GM18498 (cell line): ENCODE measurements around the gene NFIX.

Experiments used
- ATAC-seq: cut with Tn5 transposase; IDR thresholded peaks from one replicate; pipeline ENCODE4 v1.9.1; 2021; ENCODE audit warnings: mild to moderate bottlenecking, moderate library complexity; ENCODE audit not compliant: unreplicated experiment

The NFIX gene

DNA sequence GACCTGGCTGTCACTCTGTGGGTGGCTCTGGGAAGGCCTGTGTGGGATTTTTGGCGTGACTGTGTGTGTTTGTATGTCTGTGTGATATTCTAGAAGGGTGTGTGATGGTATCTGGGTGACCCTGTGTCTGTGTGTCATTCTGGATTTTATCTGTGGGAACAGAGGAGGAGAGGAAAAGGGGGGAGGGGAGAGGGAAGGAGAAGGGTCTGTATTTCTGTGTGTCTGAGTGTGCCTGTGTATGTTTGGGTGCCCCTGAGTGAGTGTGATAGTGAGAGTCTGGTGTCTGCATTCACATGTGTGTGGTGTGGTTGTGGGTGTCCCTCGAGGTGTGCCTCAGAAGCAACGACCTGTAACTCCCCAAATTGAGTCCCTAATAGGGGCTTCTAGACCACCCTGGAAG, 8.1 kb upstream of the NFIX start:
- no peak for ATAC-seq

DNA sequence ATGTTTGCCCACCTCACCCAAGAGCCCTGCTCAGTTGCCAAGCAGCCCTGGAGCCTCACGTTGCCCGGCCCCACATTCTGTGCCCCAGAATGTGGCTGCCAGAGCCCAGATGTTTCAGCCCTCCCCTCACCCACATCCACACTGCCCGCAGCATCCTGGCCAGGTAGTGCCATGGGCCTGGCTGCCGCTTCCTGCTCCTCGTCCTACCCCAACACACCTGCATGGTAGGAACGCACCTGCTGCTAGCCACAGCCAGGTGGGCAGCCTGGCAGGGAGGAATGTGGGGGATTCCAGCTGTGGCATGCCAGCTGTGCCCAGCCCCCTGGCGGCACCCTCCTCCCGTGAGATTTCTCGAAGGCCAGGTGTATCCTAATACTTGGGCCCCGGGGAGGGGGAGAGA, 7.5 kb upstream of the NFIX start:
- ATAC-seq: no peak

DNA sequence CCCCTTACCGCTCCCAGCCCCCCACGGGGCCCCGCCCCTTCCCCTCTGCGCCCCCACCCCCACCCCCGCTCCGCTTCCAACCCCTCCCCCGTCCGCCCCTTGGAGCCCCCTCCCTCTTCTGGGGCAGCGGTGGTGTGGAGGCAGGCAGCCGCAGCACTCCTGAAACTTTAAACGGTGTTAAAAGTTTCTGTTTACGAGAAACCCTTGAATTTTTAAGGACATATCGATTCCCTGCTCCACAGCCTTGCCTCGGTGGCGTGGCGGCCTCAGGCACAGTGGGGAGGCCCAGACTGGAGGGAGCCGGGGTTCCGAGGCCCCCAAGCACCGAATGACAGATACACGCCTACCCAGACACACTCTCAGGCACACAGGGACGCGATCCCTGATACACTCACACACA, 4.8 kb upstream of the NFIX start:
- ATAC-seq: no peak

DNA sequence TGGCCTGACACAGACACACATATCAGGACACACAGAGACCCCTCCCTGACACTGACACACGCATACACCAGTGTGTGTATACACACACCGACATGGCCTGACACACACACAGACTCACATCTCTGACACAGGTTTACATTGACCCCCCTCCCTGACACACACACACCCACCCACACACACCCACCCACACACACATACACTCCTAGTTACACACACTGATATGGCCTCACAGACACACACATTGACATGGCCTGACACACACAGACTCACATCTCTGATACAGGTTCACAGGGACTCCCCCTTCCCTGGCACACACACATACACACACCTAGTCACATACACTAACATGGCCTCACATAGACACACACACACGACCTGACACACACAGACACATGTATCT, 4.4 kb upstream of the NFIX start:
- no peak for ATAC-seq

DNA sequence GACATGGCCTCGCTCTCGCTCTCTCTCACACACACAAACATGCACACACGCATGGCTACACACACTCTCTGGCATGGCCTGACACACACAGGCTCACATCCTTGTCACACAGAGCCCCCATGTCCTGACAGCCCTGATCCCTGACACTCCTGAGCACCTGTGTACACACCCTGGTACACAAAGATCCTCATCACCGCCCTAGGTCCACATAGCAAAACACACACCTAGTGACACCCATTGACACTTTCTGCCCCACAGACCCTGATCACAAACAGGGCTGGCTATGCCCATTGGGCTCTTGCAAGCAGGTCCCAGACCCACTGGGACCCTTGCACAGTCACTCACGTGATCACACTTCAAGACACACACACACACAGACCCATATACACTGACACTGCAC, 4.0 kb upstream of the NFIX start:
- ATAC-seq: no peak

DNA sequence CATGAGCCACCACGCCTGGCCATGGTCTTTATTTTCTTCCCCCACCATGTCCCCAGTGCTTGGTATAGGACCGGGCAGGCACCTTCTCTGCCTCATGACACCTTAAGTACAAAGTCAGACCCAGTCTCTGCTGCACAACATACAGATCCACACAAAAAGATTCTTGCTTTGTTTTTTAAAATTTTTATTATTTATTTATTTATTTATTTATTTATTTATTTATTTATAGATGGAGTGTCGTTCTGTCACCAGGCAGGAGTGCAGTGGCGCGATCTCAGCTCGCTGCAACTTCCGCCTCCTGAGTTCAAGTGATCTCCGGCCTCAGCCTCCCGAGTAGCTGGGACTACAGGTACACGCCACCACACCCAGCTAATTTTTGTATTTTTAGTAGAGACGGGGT, 2.5 kb upstream of the NFIX start:
- ATAC-seq: no peak

DNA sequence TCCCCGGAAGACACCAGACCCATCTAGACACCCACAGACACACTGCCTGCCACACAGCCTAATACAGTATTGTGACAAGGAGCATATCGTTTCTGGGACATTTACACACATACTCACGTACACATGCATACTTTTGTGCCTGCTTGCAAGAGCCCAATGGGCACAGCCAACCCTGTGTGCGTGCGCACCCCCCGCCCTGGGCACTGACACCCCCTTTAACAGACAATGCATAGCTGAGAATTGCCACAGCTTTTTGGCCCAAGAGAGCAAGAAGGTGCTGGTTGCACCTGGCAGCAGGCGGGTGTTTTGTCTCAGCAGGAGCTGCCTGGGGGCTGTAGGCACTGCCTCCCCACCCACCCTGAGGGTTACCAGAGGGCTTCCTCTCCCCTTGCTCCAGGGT, 1.7 kb upstream of the NFIX start:
- ATAC-seq: no peak

DNA sequence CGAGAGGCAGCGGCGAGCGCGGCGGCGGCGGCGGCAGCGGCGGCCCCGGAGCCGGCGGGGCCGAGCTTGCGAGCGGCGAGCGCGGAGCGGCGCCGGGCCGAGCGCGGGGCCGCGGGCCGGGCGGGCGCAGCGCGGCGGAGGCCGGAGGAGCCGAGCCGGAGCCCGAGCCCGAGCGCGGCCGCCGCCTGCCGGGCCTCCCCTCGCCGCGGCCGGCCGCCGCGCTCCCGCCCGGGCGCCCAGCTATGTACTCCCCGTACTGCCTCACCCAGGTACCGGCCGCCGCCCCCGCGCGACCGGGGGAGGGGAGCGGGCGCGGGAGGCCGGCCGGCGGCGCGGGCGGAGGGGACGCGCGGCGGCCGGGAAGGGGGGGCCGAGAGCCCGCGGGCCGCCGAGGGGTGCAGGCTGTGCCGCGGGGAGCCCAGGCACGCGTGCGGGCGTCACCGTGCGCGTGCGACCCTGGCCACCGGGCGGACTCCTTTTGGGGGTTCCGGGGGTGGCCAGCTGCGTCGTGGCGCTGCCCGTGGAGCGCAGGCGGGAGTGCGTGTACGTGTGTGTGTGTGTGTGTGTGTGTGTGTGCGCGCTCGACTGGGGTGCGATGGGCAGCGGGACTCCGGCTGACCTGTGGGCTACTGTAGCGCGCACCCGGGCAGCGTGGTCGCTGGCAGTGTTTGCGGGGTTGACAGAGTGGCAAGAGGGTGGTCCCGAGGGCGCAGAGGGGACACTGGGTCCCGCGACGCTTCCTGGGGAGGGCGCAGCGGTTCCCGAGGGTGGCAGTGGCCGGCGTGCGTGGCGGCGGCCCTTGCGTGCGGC, 526 bp downstream of the NFIX start:
- no peak for ATAC-seq

DNA sequence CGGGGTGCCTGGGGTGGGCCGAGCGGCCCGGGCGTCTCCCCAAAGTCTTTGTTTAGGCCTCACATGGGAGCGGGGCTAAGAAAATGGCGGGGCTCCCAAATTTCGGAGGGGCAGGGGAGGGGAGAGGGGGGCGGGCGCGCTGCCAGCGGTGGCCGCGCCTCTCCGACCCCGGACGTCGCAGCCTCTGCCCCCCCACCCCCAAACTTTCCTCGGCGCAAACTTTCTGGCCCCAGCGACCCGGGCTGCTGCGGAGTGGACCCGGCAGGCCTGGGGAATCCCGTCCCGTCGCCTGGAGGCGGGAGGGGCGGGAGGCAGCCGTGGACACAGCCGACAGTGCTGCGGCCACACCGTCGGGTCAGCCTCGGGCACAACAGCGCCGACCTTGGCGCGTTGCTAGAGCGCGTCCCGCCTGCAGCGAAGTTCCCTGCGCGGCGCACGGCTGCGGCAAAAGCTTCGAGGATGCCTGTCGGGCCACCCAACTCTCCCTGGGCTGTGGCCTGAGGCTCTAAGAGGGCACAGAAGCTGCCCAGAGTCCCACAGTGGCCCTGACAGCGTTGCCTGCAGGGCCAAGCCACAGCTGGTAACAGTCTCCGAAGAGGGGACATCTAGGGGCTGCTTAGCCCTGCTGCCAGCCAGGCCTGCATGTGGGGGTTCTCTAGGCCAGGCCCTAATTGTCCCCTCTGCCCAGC, 1.3 kb downstream of the NFIX start:
- no peak for ATAC-seq

DNA sequence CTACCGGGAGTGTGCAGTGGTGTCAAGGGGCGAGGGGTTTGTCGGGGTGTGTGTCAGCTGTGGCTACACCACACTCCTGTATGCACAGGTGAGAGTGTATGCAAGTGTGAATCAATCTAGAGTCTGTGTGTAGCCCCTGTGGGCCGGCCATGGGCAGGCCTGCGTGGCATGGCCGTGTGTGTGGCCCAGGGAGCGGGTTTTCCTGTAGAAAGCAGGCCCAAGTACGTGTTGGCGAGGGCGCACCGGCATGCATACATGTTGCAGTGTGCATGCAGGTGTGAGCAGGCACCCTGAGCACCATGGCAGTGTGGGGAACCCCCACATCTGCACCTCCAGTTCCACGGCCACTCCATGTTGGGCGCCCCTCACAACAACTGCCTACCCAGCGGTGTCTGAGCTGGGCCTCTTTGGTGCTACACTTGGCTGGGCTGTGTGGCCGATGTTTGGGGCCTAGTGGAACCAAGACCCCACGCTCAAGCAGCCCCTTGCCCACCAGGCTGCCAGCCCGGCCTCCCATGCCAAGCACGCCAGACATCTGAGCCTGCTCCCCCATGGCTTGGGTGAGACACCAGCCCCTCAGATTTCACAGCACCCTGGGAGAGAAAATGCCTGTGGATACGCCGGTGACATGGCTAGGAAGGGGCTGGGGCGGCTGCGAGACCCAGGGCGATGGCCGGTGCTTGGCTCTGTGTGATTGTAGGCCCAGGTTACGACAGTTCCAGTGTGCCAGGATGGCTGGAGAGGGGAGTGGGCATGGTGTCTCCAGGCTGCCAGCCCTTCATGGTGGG, 2.1 kb downstream of the NFIX start:
- ATAC-seq: no peak

DNA sequence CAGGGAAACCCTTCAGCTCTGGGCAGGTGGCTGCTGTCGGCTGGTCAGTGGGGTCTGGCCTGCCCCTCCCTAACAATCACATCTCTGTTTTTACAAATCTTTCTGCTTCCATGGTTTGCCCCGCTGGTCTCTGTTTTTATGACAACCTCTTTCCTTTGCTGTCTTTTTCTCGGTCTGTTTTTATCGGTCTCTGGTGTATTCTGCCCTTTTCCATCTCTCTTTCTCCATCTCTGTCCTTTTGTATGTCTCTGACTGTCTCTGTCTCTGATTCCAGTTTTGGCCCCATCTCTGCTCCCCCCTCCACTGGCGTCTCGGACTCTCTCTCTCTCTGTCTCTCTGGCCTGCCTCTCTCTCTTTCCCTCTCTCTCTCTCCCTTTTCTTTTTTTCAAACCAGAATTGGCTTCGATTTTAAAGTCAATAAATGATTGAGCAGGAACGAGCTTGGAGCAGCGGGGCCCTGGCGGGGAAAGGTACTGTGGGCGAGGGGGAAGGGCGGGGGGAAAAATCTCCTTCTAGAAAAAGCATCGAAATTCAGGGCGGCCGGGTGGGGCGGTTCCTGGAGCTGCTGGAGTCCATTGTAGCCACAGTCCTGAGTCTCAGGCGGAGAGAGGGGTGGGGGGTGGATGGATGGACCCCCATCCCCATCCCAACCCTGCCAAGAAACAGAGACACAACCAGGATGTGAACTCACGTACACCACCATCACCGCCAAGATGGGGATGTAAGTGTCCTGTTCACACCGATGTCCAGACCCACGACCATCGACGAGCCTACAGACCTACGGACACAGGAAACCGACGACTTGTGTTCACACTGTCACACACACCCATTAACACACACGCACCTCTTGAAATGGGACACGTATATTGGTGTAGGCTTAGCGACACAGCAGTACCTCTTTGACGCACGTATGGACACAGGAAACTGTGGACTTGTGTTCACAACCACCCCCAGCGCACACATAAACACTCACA, 3.0 kb downstream of the NFIX start:
- ATAC-seq: no peak

DNA sequence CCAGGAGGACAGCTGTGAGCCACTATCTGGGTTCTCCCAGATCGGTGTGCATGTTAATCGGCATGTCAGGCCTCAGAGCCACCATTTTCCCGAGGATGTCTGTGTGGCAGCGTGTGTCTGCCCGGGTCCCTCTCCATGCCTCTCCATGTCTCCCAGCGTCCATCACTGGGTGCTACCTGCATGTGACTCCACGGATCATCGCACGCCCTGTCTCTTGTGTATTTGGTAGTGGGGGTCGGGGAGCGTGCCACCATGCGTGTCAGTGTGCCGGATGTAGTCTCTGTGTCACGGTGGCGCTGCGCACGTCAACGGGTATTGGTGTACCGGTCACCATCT, 5.9 kb downstream of the NFIX start:
- ATAC-seq: no peak

DNA sequence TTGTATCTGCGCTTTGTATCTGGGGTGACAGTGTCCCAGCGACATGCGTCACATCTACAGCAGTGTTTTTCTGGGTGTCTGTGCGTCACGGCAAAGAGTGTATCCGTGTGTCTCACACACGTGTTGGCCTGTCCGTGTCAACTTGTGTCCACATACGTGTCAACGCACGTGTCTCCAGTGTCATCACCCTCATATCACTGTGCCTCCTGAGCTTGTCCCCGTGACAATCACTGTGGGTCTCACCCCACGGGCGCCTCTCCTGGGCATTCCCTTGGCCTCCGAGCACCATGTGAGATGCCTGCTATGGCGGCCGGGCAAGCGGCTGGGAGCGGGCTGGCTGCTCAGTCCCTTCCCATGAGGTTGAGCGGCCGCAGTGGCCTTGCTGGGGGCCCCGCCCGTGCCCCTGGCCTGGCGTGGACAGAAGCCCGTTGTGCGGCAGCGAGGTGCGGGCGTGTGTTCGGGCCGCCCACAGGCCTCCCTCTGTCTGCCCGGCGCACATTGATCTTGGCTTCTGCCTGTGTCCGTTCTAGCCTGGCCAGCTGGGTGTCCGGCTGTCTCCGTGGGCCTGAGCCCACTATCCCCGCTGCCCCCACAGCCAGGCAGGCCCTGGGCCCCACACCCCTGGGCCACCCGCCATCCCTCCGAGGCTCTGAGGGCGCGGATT, 6.4 kb downstream of the NFIX start:
- no peak for ATAC-seq

DNA sequence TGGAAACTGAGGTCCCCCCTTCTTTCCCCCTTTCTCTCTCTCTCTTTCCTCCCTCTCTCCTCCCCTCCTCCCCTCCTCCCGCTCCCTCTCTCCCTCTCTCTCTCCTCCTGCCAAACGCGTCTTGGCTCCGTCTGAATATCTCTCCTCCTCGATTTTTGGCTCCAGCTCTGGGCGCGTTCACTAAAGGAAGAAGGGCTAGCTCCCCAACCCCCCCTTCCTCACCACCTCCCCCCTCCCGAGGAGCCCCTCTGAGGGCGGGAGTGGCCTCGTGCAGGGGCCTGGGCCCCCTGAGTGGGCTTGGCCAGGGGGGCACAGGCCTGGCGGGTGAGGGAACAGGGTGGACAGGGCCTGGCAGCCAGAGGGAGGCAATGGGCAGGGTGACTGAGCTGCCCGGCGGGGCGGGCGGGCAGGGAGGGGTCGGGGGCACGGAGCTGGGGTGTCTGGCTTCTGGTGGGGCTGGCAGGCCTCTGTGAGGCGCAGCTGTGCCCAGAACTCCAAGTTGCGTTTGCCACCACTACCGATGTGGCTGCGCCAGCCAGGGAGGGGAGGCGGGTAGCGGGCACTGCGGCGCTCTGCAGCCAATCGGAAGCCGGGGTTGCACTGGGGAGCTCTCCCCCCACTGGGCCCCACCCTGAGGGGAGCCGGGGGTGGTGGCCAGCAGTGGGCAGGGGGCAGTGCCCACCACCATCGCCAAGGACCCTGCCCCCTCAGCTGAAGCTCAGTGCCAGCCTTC, 7.1 kb downstream of the NFIX start:
- ATAC-seq: no peak

DNA sequence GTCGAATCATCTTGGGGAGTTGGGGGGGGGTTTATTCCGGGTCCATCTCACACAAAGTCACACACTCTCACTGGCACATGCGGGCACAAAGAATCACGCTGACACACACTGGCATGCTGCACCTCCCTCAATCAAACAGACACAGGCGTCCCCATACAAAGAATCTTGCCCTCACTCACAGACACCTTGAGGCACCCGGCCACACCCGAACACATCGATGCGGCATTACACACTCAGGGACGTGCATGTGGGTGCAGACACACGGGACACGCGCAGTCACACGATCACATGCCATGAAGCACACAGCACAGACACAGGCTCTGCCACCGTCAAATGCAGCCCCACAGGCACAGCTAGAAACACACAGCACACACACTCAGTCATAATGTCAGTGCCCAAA, 7.8 kb downstream of the NFIX start:
- ATAC-seq: no peak

DNA sequence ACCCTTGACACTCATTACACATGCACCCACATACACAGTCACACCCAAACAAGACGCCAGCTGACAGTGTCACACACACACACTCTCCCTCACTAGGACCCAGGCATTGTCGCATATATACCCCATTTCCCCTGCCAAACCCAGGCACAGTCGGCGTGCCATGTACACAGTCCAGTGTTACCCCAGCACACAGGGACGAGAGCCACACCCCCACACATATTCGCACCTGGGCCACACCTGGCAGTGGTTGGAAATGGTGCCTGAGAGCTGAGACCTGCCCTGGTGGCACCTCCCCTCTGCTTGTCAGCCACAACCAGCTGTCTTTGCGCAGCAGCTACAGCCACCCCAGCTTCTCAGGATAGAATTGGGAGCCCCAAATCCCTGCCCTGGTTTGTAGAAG, 9.0 kb downstream of the NFIX start:
- no peak for ATAC-seq

DNA sequence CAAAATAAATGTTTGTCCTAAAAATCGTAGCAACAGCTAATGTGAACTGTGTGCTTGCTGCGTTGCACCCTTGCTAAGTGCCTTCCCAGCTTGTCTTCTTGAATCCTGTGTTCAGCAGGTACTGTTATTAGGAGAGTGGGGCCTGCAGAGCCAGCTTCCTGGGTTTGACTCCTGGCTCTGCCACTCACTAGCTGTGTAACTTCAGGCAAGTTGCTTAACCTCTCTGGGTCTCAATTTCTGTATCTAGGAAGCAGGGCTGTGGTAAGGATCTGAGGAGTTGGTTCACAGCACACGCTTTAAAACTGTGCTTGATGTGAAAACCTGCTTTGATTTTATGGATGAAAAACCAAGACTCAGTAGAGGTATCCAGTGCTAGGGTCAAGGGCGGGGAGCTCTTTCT, 10.0 kb downstream of the NFIX start:
- ATAC-seq: no peak

DNA sequence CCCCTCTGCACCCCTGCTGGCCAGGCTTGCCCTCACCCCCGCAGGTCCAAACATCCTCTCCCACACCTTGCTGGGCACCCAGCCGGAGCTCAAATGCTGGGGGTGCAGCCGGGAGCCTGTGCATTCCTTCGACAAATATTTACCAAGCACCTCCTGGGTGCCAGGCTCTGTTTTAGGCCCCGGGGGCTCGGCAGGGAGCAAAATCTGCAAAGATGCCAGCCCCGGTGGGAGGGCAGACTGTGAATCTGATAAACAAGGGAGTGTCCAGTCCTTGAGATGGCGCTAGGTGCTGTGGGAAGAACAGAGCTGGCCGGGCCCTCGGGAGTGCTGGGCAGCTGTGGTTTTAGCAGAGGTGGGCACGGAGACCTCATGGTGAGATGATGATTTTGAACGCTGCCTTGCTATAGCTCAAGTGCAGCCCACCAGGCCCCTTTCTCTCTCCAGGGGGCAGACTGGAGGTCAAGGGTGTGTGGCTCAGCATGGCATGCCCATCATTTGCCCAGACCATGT, 10.6 kb downstream of the NFIX start:
- no peak for ATAC-seq
